IMR-90 (cell line): Measurements from ENCODE around the gene ADARB2. TPM values are rescaled to one million over a fixed set of nuclear protein-coding genes. Genes with fewer than 3 reads are reported as not detected.

ENCODE experiments used
- ATAC-seq: fragments of 200-7000 bp; cut with Tn5 transposase; 2 replicates; pipeline ENCODE4 v1.9.1; 2020; ENCODE audit warnings: low read depth, mild to moderate bottlenecking, moderate library complexity
- BruUV-seq: library from RNA; stranded (reverse); fragments of 400-500 nt; replicated peaks from 2 replicates; lab custom pipeline; 2021; lab: Mats Ljungman, UMichigan
- CTCF ChIA-PET: fragments of 300-600 bp; formaldehyde crosslinking; extraction: SDS; loops from one replicate; lab custom pipeline; 2021; ENCODE audit warnings: antibody characterized with exemption; lab: Yijun Ruan, JAX
- POLR2A ChIA-PET: fragments of 300-600 bp; sonication (Branson Sonifier 250); formaldehyde crosslinking; loops from one replicate; lab custom pipeline; 2022; ENCODE audit warnings: antibody characterized with exemption; ENCODE audit not compliant: unreplicated experiment; lab: Charles Lee
- DNase-seq: peaks from one replicate; pipeline ENCODE4 v3.0.0; 2013
- H2AFZ ChIP-seq: replicated peaks from 2 replicates; pipeline ENCODE3; 2013; ENCODE audit warnings: low read length, mild to moderate bottlenecking; ENCODE audit not compliant: poor library complexity
- H2AK5ac ChIP-seq: 2 replicates; pipeline ENCODE4 v1.6.1; 2013; ENCODE audit warnings: low read depth, low read length, inconsistent platforms
- H2AK9ac ChIP-seq: replicated peaks from 2 replicates; pipeline ENCODE3; 2013; ENCODE audit warnings: mild to moderate bottlenecking, low read depth, low read length, moderate library complexity; ENCODE audit not compliant: poor library complexity
- H2BK120ac ChIP-seq: 2 replicates; pipeline ENCODE4 v1.6.1; 2013; ENCODE audit warnings: low read depth, low read length, inconsistent platforms
- H2BK15ac ChIP-seq: 3 replicates; pipeline ENCODE4 v1.6.1; 2013; ENCODE audit warnings: low read depth, low read length, inconsistent platforms
- H2BK20ac ChIP-seq: 2 replicates; pipeline ENCODE4 v1.6.1; 2013; ENCODE audit warnings: low read depth, mild to moderate bottlenecking, inconsistent platforms, low read length, moderate library complexity
- H2BK5ac ChIP-seq: 2 replicates; pipeline ENCODE4 v1.6.1; 2013; ENCODE audit warnings: mild to moderate bottlenecking, low read depth, low read length, inconsistent platforms; ENCODE audit not compliant: poor library complexity, severe bottlenecking
- H3K14ac ChIP-seq: replicated peaks from 2 replicates; pipeline ENCODE4 v1.6.1; 2013; ENCODE audit warnings: low read depth, low read length, inconsistent platforms
- H3K18ac ChIP-seq: 2 replicates; pipeline ENCODE4 v1.6.1; 2013; ENCODE audit warnings: low read depth, low read length, control low read depth
- H3K23ac ChIP-seq: 2 replicates; pipeline ENCODE4 v1.6.1; 2013; ENCODE audit warnings: low read depth, low read length, inconsistent platforms
- H3K27ac ChIP-seq: 2 replicates; pipeline ENCODE4 v1.5.1; 2013; ENCODE audit warnings: mild to moderate bottlenecking, control low read depth, low read length; ENCODE audit not compliant: insufficient read depth
- H3K27me3 ChIP-seq: 2 replicates; pipeline ENCODE4 v1.6.1; 2013; ENCODE audit warnings: low read length; ENCODE audit not compliant: control insufficient read depth, insufficient read depth
- H3K36me3 ChIP-seq: 2 replicates; pipeline ENCODE4 v1.6.1; 2013; ENCODE audit warnings: low read length, mixed read lengths; ENCODE audit not compliant: control insufficient read depth, insufficient read depth
- H3K4ac ChIP-seq: 2 replicates; pipeline ENCODE4 v1.6.1; 2013; ENCODE audit warnings: low read depth, low read length, inconsistent platforms
- H3K4me1 ChIP-seq: 2 replicates; pipeline ENCODE4 v1.6.1; 2013; ENCODE audit warnings: low read length, mixed read lengths; ENCODE audit not compliant: control insufficient read depth, insufficient read depth
- H3K4me2 ChIP-seq: 2 replicates; pipeline ENCODE4 v1.6.1; 2013; ENCODE audit warnings: low read depth, mild to moderate bottlenecking, control low read depth, low read length, moderate library complexity
- H3K4me3 ChIP-seq: 2 replicates; pipeline ENCODE4 v1.5.1; 2013; ENCODE audit warnings: low read depth, mild to moderate bottlenecking, control low read depth, low read length, moderate library complexity; ENCODE audit not compliant: insufficient read depth
- H3K56ac ChIP-seq: 2 replicates; pipeline ENCODE4 v1.6.1; 2013; ENCODE audit warnings: low read length, inconsistent platforms; ENCODE audit not compliant: insufficient read depth; ENCODE audit errors: extremely low read depth
- H3K79me1 ChIP-seq, 2 experiments: 2 replicates each; pipeline ENCODE4 v1.6.1; 2013; ENCODE audit warnings: low read length in 2 of 2, inconsistent platforms in 1 of 2, low read depth in 1 of 2
- H3K9ac ChIP-seq: 2 replicates; pipeline ENCODE4 v1.6.1; 2013; ENCODE audit warnings: low read depth, low read length, control low read depth
- H3K9me1 ChIP-seq: 2 replicates; pipeline ENCODE4 v1.6.1; 2013; ENCODE audit warnings: low read length, inconsistent platforms; ENCODE audit not compliant: insufficient read depth
- H3K9me3 ChIP-seq: 2 replicates; pipeline ENCODE4 v1.6.1; 2013; ENCODE audit warnings: low read length; ENCODE audit not compliant: control insufficient read depth, insufficient read depth
- H4K20me1 ChIP-seq: 2 replicates; pipeline ENCODE4 v1.6.1; 2013; ENCODE audit warnings: low read length, inconsistent platforms; ENCODE audit not compliant: insufficient read depth
- H4K5ac ChIP-seq: 2 replicates; pipeline ENCODE4 v1.6.1; 2013; ENCODE audit warnings: mild to moderate bottlenecking, low read depth, low read length, control low read depth
- H4K8ac ChIP-seq, 2 experiments: 2 replicates each; pipeline ENCODE4 v1.6.1; 2013; ENCODE audit warnings: low read depth in 2 of 2, low read length in 2 of 2, control low read depth in 1 of 2, inconsistent platforms in 1 of 2
- H4K91ac ChIP-seq: 2 replicates; pipeline ENCODE4 v1.6.1; 2013; ENCODE audit warnings: low read depth, low read length, inconsistent platforms; ENCODE audit not compliant: insufficient read depth
- CEBPB ChIP-seq: IDR thresholded peaks from 2 replicates; pipeline ENCODE4 v1.6.1; 2012; ENCODE audit warnings: low read depth, low read length, improper control_type of control experiment
- ELK1 ChIP-seq: fragments of 150-350 bp; IDR thresholded peaks from 2 replicates; pipeline ENCODE4 v1.6.1; 2016; ENCODE audit warnings: low read depth, mild to moderate bottlenecking, low read length, moderate library complexity, borderline replicate concordance
- FOS ChIP-seq: fragments of 150-350 bp; IDR thresholded peaks from 2 replicates; pipeline ENCODE4 v1.6.1; 2016; ENCODE audit warnings: low read depth, low read length
- MAZ ChIP-seq: IDR thresholded peaks from 2 replicates; pipeline ENCODE4 v1.6.1; 2012; ENCODE audit warnings: low read depth, mild to moderate bottlenecking, low read length, improper control_type of control experiment, moderate library complexity, borderline replicate concordance
- MXI1 ChIP-seq: IDR thresholded peaks from 2 replicates; pipeline ENCODE4 v1.6.1; 2012; ENCODE audit warnings: low read depth, mild to moderate bottlenecking, low read length, moderate library complexity, borderline replicate concordance
- POLR2A ChIP-seq: IDR thresholded peaks from 2 replicates; pipeline ENCODE4 v1.6.1; 2012; ENCODE audit warnings: mild to moderate bottlenecking, low read depth, low read length
- RAD21 ChIP-seq: IDR thresholded peaks from 2 replicates; pipeline ENCODE4 v1.6.1; 2012; ENCODE audit warnings: low read length, improper control_type of control experiment
- RFX5 ChIP-seq: IDR thresholded peaks from 2 replicates; pipeline ENCODE4 v1.8.0; 2012; ENCODE audit warnings: low read depth, mild to moderate bottlenecking, low read length, moderate library complexity
- WGBS, 2 experiments: methylation state at CpG; one replicate each; pipeline versions ENCODE4 v1.1.5 to v1.1.7; 2013; ENCODE audit warnings: missing lambda C conversion rate in 2 of 2; ENCODE audit not compliant: insufficient read length in 1 of 2; ENCODE audit errors: extremely low coverage in 2 of 2; 5-methylcytosine and 5-hydroxymethylcytosine counted together
- dilution Hi-C: fragments of 300-500 bp; cut with HindIII; formaldehyde crosslinking; loops from one replicate; pipeline ENCODE4 v1.14.3; 2018; ENCODE audit warnings: low sequenced_read_pairs; ENCODE audit not compliant: unreplicated experiment
- in situ Hi-C: fragments of 300-500 bp; cut with MboI; formaldehyde crosslinking; loops from 3 replicates; pipeline ENCODE4 v1.14.3; 2019; ENCODE audit warnings: low sequenced_read_pairs, inconsistent platforms, mixed read lengths
- intact Hi-C: fragments of 100-400 bp; cut with micrococcal nuclease; formaldehyde crosslinking; loops from 2 replicates; pipeline ENCODE4 v1.10.0; 2022
- polyA plus RNA-seq, 3 experiments: library from polyadenylated mRNA; depleted of rRNA; stranded (reverse); fragments of >200 nt; gene quantifications; 2 replicates each; pipeline ENCODE4 v1.2.3, GENCODE V29; 2012; ENCODE audit warnings: low replicate concordance in 1 of 3
- total RNA-seq: library from RNA; depleted of rRNA; stranded (reverse); fragments of >200 nt; gene quantifications from 2 replicates; pipeline ENCODE4 v1.2.3, GENCODE V29; 2012
- TF ChIP-seq, protein P1 (sequence below): conservative IDR thresholded peaks from 2 replicates; pipeline ENCODE4 v1.5.1; 2012; ENCODE audit warnings: mild to moderate bottlenecking, low read depth, low read length, improper control_type of control experiment
- TF ChIP-seq, protein P2 (sequence below): fragments of 150-350 bp; IDR thresholded peaks from 2 replicates; pipeline ENCODE4 v1.6.1; 2017; ENCODE audit warnings: mild to moderate bottlenecking, antibody characterized with exemption, low read length, low read depth

ADARB2 gene
- total and polyA plus RNA-seq, 2 of the 4 experiments (the other 2 are of a cell fraction), result not detected

DNA sequence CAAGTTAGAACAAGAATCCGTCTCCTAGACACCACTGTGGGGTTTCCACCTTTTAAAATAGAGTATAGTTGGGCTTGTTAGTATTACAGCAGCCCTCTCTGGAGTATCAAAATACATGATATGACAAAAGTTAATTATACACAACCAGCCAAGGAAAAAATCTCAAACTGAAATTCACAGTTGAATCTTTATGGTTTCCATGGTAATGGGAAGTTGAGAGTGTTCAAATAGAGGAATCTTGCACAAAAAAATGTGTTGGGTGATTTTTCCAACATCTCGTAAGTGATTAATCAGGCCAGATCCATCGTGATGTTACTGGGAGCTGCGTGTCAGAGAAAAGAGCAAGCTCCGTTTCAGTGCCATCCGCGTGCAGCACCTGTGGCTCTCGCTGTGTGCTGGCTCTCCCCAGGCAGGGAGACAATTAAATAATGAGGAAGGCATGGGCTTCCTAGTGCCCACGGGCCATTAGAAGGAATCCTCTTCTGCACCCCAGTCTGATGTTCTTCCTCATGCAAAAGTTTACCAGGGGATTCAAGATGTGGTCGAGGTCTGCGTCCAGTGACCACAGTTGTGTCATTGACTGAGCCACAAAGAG is 41.1 kb upstream of the ADARB2 start:
- Histone ChIP-seq H3K9ac (no peak overlapping the region), H2AFZ (no peak overlapping the region), H3K27ac (no peak overlapping the region), H3K36me3 (no peaks in the 10 kb centered on the region), H4K8ac (no peak overlapping the region), H2BK5ac (no peak overlapping the region), H3K4ac (no peak overlapping the region), H3K79me1 (no peaks in the 10 kb centered on the region), H4K91ac (no peak overlapping the region), H3K23ac (no peak overlapping the region), H2BK15ac (no peak overlapping the region), H3K4me3 (no peak overlapping the region), H4K20me1 (no peaks in the 10 kb centered on the region), H2AK9ac (no peak overlapping the region), H3K18ac (no peak overlapping the region), H3K56ac (no peak overlapping the region), H3K9me1 (no peaks in the 10 kb centered on the region), H4K5ac (no peak overlapping the region), H2BK120ac (no peak overlapping the region), H2BK20ac (no peak overlapping the region), H2AK5ac (no peak overlapping the region), H3K4me2 (no peak overlapping the region), H3K4me1 (no peaks in the 10 kb centered on the region), H3K9me3 (peaks cover 23% of the 10 kb centered on the region), H3K27me3 (no peaks in the 10 kb centered on the region), H3K14ac (no peak overlapping the region)
- dilution Hi-C loops (no loop called here), in situ Hi-C loops (no loop called here), intact Hi-C loops (no loop called here)
- POLR2A ChIA-PET, result no interaction called here
- BruUV-seq, result no TSS peak
- ATAC-seq, result no peak
- no peak for DNase-seq
- TF ChIP-seq, protein P1, sequence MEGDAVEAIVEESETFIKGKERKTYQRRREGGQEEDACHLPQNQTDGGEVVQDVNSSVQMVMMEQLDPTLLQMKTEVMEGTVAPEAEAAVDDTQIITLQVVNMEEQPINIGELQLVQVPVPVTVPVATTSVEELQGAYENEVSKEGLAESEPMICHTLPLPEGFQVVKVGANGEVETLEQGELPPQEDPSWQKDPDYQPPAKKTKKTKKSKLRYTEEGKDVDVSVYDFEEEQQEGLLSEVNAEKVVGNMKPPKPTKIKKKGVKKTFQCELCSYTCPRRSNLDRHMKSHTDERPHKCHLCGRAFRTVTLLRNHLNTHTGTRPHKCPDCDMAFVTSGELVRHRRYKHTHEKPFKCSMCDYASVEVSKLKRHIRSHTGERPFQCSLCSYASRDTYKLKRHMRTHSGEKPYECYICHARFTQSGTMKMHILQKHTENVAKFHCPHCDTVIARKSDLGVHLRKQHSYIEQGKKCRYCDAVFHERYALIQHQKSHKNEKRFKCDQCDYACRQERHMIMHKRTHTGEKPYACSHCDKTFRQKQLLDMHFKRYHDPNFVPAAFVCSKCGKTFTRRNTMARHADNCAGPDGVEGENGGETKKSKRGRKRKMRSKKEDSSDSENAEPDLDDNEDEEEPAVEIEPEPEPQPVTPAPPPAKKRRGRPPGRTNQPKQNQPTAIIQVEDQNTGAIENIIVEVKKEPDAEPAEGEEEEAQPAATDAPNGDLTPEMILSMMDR, result no peak
- no peak for TF ChIP-seq RAD21
- TF ChIP-seq, protein P2, sequence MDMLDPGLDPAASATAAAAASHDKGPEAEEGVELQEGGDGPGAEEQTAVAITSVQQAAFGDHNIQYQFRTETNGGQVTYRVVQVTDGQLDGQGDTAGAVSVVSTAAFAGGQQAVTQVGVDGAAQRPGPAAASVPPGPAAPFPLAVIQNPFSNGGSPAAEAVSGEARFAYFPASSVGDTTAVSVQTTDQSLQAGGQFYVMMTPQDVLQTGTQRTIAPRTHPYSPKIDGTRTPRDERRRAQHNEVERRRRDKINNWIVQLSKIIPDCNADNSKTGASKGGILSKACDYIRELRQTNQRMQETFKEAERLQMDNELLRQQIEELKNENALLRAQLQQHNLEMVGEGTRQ, result no peak
- TF ChIP-seq ELK1, result no peak
- no peak for TF ChIP-seq CEBPB
- no peak for TF ChIP-seq MAZ
- TF ChIP-seq RFX5, result no peak
- TF ChIP-seq MXI1, result no peak
- TF ChIP-seq FOS, result no peak
- no peak for TF ChIP-seq POLR2A
- 50% methylated on average over 2 of the region's 11 CpGs; no CpG with 5 or more reads in 1 of the 2 experiments for WGBS, 2 experiments
- CTCF ChIA-PET, result no interaction called here
